ELF-1 (cell line): ENCODE results near the gene GRAP2.
A peak's percentile ranks its signal among the peaks of the same experiment; 100 is the strongest.
"Not testable (repeated sequence)": the region's sequence is repeated elsewhere in the genome, so short reads cannot be mapped to it uniquely, and the experiment has no call there.

ENCODE experiments used
- DNase-seq: peaks from one replicate; pipeline ENCODE4 v3.0.0-alpha.2; 2016; ENCODE audit warnings: low read depth, low spot score

The GRAP2 gene

DNA sequence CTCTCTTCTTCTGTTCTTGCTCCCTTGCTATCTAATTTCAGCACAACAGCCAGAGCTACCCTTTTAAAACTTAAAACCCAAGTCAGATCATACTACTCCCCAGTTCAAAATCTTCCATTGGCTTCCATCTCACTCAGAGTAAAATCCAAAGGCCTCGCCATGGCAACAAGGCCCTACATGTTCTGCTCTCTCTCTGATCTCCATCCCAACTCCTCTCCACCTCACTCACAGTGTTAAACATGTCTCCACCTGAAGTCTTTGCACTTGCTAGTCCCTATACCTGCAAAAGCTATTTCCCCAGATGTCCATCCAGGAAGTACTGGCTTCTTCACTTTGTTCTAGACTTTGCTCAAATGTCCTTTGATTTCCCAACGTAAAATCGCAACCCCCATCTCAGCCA, 3.0 kb upstream of the GRAP2 start:
- DNase-seq: no peak

DNA sequence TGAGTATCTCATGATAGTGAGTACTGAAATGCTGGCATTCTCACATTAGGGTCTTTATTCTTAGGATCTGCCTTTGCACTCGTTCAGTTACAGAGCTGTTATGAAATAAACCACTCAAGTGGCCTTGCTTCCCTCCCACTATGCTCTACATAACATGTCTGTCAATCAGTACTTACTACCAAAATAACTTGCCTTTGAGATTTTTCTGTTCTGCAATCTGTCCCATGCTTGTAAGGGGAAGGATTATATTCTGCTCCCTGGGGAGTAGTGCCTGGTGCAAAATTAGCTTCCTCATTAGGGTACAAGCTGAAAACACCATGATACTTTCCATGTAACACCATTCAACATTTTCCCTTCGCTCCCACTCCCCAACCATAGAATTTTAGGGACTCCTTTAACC, 1.9 kb upstream of the GRAP2 start:
- no peak for DNase-seq

DNA sequence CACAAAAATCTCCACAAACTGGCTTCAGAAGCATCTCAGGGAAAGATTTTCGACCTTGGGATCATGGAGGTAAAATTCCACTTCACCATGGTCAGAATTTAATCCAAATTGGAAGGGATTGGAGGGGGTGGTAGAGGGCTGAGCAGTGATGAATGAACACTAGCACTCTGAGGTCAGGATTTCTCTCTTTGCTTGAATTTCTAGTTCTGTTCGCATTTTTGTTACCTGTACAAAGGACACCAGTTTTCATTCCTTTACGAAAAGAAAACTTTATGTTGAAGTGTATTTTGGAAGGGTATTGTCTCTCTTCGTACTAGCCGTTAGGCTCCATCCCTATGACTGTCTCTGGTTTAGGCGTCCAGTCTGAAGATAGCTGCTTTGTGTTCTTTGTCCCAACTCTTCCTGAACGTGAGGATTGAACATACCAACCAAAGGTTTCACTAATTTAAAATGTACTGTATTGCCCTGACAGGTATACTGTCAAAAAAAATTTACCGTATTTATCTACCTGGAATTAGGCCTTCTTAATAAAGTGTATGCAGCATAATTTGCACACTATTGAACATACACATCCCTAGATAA, 772 bp downstream of the GRAP2 start:
- no peak for DNase-seq

DNA sequence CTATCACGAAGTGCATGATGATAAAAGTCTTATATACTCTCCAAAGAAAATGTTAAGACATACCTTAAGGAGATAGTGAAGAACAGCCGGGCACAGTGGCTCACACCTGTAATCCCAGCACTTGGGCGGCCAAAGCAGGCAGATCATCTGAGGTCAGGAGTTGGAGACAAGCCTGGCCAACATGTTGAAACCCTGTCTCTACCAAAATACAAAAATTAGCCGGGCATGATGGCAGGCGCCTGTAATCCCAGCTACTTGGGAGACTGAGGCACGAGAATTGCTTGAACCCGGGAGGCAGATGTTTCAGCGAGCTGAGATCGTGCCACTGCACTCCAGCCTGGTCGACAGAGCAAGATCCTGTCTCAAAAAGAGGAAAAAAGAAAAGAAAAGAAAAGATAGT, 3.1 kb downstream of the GRAP2 start:
- not testable (repeated sequence) for DNase-seq

DNA sequence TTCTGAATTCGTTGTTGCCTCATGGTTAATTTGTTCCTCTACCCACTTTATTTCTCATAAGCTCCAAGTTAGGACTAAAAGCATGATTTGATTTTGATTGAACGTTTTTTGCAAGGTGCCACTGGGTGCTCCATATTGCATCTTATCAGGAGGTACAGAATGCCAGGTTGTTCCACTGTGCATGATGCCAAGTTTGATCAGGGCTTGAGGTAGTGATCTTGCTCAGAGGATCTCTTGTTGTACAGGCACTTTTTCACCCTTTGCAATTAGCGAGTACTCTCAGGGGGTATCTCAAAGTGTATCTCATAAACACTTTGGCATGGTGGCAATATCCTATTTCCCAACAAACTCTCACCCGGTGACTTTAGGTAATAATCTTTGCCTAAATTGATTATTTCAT, 4.0 kb downstream of the GRAP2 start:
- no peak for DNase-seq

DNA sequence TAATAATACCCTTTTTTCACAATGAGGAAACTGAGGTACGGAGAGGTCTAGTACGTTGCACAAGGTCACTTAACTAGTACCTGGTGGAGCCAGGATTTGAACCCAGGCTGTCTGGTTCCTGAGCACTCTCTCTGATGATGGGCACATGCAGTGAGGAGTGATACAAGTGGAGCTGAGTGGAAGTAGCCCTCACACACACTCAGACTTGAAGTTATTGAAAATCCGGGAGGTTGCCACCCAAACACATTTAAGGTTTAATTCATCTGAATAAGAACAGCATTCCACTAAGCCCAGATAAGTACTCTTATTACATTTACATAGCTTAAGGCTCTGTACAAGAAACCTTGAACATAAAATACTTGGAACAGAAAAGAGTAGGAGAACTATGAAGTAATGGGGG, 4.8 kb downstream of the GRAP2 start:
- no peak for DNase-seq

DNA sequence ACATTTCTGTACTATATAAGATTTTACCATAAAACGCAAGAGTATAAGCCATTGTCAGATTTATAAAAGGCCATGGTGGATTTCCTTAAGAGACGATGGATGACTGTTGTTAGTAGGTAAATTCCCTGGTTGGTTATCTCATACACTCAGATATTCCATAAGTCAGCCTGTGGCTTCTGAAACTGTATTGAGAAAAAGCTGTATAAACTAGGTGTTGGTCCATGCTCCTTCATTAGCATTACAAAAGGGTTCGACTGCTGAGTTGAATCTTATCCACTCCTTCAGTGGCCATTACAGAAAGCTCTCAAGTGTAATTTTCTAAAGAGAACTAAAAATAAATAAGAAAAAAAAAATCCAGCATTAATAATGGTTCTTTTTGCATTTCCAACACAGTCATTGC, 5.3 kb downstream of the GRAP2 start:
- DNase-seq: no peak

DNA sequence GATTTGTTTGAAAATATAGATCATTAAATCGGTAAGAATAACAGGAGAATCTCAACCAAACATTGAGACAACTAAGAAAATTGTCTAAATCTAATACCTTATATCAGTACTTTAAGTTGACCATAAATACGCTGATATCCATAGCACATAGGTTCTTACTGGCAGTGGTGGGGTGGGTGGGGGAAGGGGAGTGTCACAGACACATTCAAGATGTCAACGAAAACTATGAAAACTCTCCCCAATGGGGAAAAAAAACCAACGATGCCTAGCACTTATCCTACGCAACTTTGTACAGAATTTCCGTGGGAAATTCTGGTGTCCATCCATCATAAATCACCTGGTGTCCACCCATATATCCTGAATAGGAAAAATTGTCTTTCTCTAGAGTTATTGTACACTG, 6.2 kb downstream of the GRAP2 start:
- no peak for DNase-seq

DNA sequence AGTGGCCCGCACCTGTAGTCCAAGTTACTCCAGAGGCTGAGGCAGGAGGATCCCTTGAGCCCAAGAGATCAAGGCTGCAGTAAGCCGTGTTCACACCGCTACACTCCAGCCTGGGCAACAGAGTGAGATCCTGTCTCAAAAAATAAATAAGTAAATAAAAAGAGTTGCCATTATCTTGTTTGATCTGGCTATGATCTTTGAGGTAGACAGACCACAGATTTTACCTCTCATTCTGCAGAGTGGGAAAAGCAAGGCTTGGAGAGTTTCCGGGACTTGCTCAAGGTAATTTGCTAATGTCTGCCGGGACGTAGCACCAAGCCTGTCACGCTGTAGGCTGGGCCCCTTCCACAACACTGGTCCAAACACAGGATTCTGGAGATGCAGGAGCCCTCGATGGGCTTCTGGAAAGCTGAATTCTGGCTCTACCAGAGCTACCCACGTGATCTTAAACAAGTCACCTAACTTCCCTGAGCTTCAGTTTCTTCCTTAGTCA, 6.8 kb downstream of the GRAP2 start:
- no peak for DNase-seq

DNA sequence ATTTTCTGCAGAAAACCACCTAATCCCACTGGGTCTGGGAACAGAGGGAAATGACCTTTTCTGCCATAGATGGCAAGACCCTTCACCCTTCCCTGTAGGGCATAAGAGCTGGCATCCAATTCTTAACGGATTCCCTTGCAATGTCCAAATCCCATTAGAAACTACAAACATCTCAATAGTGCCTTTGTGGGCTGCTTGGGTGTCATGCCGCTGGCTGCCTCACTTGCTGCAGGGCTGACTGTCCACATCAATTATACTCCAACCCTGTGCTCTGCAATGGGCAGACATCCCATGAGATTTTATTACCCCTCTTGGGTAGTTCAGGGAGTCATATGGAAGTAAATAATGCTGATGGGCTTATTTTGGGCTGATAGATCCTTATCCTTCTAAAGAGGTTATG, 7.3 kb downstream of the GRAP2 start:
- DNase-seq: no peak

DNA sequence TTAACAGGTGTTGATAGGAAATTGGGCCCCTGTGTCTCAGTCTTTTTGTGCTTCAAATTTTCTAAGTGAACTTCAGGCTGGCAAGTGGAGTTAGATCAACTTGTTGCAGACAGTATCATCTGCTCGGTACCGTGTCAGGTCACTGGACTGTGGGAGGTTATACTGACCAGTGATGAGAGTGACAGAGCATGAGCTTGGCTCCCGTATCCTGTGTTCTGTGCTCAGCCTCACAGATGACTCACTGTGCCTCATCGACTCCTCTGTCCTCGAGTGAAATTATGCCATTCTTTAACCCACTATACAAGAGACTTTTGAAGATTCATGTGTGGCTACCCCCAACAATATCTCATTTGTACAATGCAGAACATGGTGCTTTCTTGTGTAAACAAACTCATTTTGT, 7.9 kb downstream of the GRAP2 start:
- no peak for DNase-seq

DNA sequence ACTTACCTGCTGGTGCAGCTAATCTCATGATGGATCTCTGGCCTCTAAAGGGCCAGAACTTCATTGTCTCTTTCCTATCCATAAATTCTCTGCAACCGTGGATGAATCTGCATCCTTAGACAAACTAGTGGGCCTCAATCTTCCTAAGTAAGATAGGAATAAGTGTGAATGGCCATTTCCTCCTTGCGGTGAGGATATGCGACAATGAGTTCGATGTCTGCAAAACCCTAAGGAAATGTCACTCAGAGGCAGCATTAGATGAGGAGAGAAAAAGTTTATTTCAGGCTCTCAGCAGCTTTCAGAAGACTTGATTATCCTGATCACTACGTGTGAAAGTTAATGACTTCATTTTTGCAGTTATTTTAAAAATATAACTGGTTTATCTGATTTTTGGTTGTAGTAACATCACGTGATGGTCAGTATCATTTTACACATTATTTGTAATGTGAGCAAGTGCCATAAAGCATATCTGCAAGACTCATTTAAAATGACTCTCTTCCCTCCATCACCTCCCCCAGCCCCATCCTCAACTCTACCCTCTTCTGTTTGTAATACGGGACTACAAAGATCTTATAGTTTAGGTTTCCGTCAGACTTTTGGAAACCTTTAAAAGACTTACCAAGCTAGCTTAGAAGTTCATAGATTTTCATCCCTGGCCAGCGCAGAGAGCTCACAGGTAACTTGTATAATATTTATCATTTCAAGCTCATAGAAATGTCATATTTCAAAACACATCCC, 10.2 kb downstream of the GRAP2 start:
- no peak for DNase-seq

DNA sequence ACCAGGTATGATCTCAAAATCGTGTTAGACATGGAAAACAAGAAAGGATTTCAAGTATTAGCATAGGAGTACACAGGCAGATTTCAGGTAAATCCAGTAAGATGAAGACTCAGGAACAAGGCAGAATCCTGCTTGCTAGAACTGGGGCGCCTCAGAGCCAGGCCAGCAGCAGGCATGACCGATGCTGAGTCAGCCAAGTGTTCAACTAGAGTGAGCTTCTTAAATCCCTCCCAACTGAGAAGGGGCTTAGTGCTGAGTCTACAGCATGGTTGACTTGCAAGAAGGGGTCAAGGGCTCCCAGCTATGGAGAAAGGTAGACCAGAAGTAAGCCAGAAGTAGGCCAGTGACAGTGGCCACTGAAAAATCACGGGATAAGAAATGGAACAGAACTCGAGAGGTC, 12.4 kb downstream of the GRAP2 start:
- DNase-seq: no peak

DNA sequence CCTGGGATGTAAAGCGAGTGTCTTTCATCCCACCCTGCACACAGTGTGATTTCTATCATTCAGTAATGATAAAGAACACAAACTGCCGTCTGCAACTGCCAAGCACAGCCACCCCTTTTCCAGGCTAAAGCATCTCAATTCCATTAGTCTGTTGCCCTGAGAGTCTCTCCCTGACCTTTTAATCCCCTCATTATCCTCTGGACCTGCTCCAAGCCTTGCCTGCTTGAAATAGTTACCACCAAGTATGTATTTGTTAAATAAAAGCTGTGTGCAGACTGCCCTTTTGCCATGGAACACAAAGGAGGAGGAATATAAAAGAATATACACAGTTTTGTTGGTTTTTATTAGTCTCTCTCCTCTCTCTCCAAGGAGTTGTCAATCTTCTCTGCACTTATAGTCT, 13.0 kb downstream of the GRAP2 start:
- no peak for DNase-seq

DNA sequence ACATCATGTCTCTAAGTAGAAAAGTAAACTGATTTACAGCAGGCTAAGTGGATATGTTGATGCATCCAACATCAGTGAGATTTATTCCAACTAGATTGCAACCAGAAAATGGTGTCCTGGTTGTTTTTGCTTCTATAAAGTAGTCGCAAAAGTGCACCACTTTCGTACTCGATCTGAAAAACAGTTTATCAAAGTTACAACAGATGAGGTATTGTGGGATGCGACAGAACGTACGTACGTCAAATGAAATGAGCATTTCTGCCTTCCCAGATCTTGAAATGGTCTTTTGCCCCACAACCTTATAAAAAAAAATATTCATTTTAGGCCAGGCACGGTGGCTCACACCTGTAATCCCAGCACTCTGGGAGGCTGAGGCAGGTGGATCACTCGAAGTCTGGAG, 13.7 kb downstream of the GRAP2 start:
- no peak for DNase-seq

DNA sequence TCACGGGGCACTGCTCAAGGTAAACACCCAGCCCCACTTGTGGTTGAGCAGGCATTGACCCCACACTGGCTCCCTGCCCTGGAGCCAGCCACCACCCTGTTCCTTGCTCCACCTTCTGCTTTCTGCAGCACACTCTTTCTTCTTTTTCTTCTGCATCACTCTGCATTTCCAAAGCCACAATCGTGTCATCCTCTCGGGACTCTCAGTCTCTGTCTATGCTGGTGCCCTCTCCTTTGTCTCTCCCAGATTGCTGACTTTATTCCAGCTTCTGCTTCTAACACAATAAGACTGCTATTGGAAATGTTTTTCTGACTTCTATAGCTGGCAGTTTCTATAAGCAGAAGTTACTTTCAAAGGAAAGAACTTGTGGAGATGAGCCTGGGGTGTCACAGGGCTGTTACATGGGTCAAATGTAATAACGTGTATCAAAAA, 14.4 kb downstream of the GRAP2 start:
- DNase-seq: peak; percentile 18

DNA sequence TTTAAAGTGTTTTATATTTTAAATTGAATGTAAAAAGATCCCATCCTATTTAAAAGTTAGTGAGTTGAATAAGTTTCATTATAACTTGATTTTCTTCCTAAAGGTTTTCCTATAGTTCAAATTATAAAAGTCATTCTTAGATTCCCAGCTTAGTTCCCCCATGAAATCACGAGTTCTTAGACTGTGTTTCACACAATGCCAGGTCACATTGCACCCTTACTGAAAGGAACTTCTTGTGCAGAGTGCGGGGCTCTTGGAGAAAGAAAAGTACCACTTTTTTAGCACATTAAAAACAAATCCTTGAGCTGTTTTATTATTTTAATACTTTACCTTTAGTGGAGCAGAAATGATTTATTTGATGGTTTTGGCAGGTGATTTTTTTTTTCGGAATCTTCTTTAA, 15.6 kb downstream of the GRAP2 start:
- no peak for DNase-seq

DNA sequence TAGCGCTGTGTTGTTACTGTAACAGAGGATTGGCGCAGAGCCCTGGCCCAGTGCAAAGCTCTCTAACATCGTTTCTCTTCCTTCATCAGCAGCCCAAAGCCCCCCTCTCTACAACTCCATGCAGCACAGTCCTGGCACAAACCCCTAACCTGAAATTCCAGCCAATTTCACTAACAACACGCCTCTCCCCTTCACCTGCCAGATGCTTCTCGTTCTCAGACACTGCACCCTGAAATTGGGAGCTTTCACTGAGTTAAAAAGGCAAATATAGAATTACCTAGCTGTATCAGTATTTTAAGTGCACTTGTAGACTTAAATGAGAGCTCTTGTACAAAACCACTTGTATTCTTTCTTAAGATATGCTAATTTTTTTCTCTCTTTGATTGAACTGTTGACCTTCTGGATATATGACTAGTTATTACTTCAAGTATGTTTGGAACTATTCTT, 16.3 kb downstream of the GRAP2 start:
- DNase-seq: no peak

DNA sequence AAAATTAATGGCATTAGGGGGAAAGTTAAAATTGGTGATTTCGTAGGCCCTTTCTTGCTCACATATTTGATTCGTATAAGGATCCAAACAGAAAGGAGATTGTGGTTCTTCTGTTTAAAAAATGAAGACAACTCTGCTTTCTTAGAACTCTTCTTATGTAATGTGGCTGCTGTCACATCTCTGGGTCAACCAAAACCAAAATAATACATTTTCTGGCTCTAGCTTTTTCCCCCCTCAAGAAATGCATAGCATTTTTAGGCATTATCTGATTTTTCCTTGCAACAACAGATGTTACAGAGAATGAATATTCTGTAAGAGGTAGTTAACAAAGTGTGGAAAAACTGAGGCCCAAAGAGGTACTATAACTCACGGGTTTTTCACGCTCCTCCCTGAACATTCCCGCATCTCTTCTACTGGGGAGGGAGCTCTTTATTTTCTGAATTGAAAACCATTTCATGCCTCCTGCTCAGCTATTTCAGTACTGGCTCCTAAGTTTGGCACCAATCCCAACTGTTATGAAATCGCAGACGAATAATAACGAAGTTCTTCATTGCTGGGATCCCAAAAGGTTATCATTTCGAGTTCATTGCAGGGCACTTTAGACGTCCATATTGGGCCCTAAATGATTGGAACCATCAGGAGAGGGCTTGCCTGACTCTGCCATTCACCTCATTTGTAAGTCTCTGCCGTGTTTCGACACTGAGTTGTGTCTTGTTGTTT, 17.1 kb downstream of the GRAP2 start:
- DNase-seq: no peak

DNA sequence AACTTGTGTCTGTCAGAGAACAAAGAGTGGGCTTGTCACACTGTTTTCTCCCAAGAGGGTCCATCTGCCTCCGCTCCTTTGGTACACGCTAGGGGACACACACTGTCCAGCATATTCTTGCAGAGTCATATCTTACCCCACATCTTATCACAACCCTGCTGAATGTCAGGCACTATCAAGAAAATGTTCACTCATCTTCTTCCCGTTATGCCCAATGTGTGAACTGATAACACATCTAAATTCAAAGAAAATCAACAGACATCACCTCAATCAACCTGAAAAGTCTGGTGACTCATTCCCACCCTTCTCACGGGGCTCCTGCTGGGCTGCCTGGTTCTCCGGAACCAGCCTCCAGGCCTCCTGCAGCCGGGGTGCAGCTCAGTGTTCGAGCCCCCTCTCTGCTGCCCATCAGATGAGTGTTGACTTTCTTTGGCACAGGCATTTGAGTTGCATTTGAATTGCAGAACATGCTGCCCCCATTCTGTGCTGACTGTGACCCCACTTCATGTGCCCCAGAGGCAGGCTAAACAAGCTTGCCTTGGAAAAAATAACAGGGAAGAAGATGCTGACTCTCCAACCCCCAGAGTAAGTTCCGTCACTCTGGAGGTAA, 19.4 kb downstream of the GRAP2 start:
- DNase-seq: no peak

DNA sequence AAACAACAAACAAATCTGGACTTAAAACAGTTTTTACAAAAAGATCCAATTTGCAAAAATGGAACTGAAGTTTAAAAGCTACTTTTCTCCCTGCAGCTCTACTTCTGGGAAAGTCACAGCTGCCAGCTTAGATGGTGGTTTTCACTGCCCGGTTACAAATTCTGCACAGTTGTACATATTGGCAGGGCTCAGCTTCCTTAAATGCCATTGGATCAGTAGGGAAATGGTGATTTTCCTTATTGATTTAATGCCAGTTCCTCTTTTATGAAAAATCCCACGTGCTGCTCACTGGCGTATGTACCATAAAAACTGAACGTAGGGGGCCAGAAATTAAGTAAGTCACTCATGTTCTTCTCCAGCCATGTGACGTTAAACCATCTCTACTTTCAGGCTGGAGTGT, 22.8 kb downstream of the GRAP2 start:
- no peak for DNase-seq

DNA sequence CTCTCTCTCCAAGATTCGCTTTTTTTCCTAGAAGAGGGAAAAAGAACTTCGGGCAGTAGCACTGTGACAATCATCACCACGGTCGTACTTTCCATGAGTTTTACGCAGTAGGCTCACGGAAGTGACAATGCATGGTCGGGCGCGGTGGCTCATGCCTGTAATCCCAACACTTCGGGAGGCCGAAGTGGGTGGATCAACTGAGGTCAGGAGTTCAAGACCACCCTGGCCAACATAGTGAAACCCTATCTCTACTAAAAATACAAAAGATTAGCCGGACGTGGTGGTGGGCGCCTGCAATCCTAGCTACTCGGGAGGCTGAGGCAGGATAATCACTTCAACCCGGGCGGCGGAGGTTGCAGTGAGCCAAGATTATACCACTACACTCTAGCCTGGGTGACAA, 23.4 kb downstream of the GRAP2 start:
- no peak for DNase-seq
